ENCODE results near the gene SNUPN.

- TF ChIP-seq FOXM1 (IDR thresholded peaks at IDR 0.05; ENCODE audit: borderline replicate concordance, low read depth) (no peak), RAD21 (IDR thresholded peaks at IDR 0.05; ENCODE audit: low read depth) (no peak), CREB1 (IDR thresholded peaks at IDR 0.05; ENCODE audit: low read depth) (no peak), MAX (IDR thresholded peaks at IDR 0.05) (no peak), CEBPB (IDR thresholded peaks at IDR 0.05) (no peak)
These were observed 26.1 kb downstream of the SNUPN start for GRCh38 chr15:75599401-75599800.
